HG02938 (cell line): ENCODE measurements around the gene CHN2.

ENCODE experiments used
- ATAC-seq: cut with Tn5 transposase; IDR thresholded peaks from one replicate; pipeline ENCODE4 v1.9.1; 2021; ENCODE audit warnings: mild to moderate bottlenecking, moderate library complexity; ENCODE audit not compliant: unreplicated experiment

CHN2 gene

GRCh38 chr7:29457141-29457561, 262.6 kb downstream of the CHN2 start:
- no peak for ATAC-seq

GRCh38 chr7:29457565-29458011, 263.0 kb downstream of the CHN2 start:
- ATAC-seq, result no peak

GRCh38 chr7:29458933-29459332, 264.4 kb downstream of the CHN2 start:
- ATAC-seq, result no peak

GRCh38 chr7:29459589-29459988, 265.0 kb downstream of the CHN2 start:
- no peak for ATAC-seq

- no peak for ATAC-seq
Measured at GRCh38 chr7:29461996-29462395, 267.4 kb downstream of the CHN2 start.

- ATAC-seq, result no peak
Measured at GRCh38 chr7:29463504-29464158, 269.1 kb downstream of the CHN2 start.

GRCh38 chr7:29464753-29465152, 270.2 kb downstream of the CHN2 start:
- ATAC-seq, result no peak

- no peak for ATAC-seq
Measured at GRCh38 chr7:29467193-29467926, 272.8 kb downstream of the CHN2 start.

GRCh38 chr7:29468196-29468595, 273.6 kb downstream of the CHN2 start:
- ATAC-seq, result no peak

GRCh38 chr7:29469281-29469680, 274.7 kb downstream of the CHN2 start:
- ATAC-seq, result no peak

- ATAC-seq, result no peak
Measured at GRCh38 chr7:29469976-29470557, 275.5 kb downstream of the CHN2 start.

- ATAC-seq, result no peak
Measured at GRCh38 chr7:29471444-29472138, 277.0 kb downstream of the CHN2 start.

- no peak for ATAC-seq
Measured at GRCh38 chr7:29476916-29477315, 282.3 kb downstream of the CHN2 start.

- no peak for ATAC-seq
Measured at GRCh38 chr7:29478226-29478625, 283.7 kb downstream of the CHN2 start.

GRCh38 chr7:29478687-29479240, 284.2 kb downstream of the CHN2 start:
- no peak for ATAC-seq

- ATAC-seq, result no peak
Measured at GRCh38 chr7:29479301-29480200, 285.0 kb downstream of the CHN2 start.

- ATAC-seq, result no peak
Measured at GRCh38 chr7:29480451-29480850, 285.9 kb downstream of the CHN2 start.

- no peak for ATAC-seq
Measured at GRCh38 chr7:29480934-29481651, 286.5 kb downstream of the CHN2 start.

GRCh38 chr7:29482056-29482455, 287.5 kb downstream of the CHN2 start:
- ATAC-seq, result no peak
